NK-92 (cell line): ENCODE data around the gene RTN4IP1.

Experiments
- DNase-seq: peaks from one replicate; lab custom pipeline; 2025; ENCODE audit not compliant: unreplicated experiment; lab: John Stamatoyannopoulos, UW

The RTN4IP1 gene

GRCh38 chr6:106629103-106629858, at the start of gene RTN4IP1, which contains the start of gene QRSL1:
RTN4IP1 (minus strand) TSS chr6:106629498; CDS start chr6:106629021, 477 bp downstream.
QRSL1 (plus strand) TSS chr6:106629578; CDS start chr6:106629682, 104 bp downstream.
- peak; percentile 31 for DNase-seq

- DNase-seq, result no peak
Observed at GRCh38 chr6:106677282-106677681, 48.0 kb upstream of the RTN4IP1 start.

GRCh38 chr6:106674541-106675229, 45.4 kb upstream of the RTN4IP1 start:
- no peak for DNase-seq

- no peak for DNase-seq
Observed at GRCh38 chr6:106671651-106672050, 42.4 kb upstream of the RTN4IP1 start.

- DNase-seq, result no peak
Observed at GRCh38 chr6:106670236-106670635, 40.9 kb upstream of the RTN4IP1 start.

- DNase-seq, result no peak
Observed at GRCh38 chr6:106667022-106667402, 37.7 kb upstream of the RTN4IP1 start.

GRCh38 chr6:106666282-106667021, 37.2 kb upstream of the RTN4IP1 start:
- DNase-seq, result no peak

- DNase-seq, result no peak
Observed at GRCh38 chr6:106662458-106662857, 33.2 kb upstream of the RTN4IP1 start.

- no peak for DNase-seq
Observed at GRCh38 chr6:106659859-106660258, 30.6 kb upstream of the RTN4IP1 start.

GRCh38 chr6:106658469-106658868, 29.2 kb upstream of the RTN4IP1 start:
- DNase-seq, result no peak

GRCh38 chr6:106648651-106649308, 19.5 kb upstream of the RTN4IP1 start:
- no peak for DNase-seq

- DNase-seq, result no peak
Observed at GRCh38 chr6:106643061-106643460, 13.8 kb upstream of the RTN4IP1 start.

GRCh38 chr6:106642476-106642875, 13.2 kb upstream of the RTN4IP1 start:
- no peak for DNase-seq

- no peak for DNase-seq
Observed at GRCh38 chr6:106639812-106640211, 10.5 kb upstream of the RTN4IP1 start.

- no peak for DNase-seq
Observed at GRCh38 chr6:106637717-106638341, 8.5 kb upstream of the RTN4IP1 start.

- DNase-seq, result no peak
Observed at GRCh38 chr6:106637051-106637716, 7.9 kb upstream of the RTN4IP1 start.

- no peak for DNase-seq
Observed at GRCh38 chr6:106634565-106634964, 5.3 kb upstream of the RTN4IP1 start.

- DNase-seq, result no peak
Observed at GRCh38 chr6:106631346-106631745, 2.0 kb upstream of the RTN4IP1 start.

- no peak for DNase-seq
Observed at GRCh38 chr6:106630366-106630765, 1.1 kb upstream of the RTN4IP1 start.

- no peak for DNase-seq
Observed at GRCh38 chr6:106629859-106630163, 513 bp upstream of the RTN4IP1 start.
